ENCODE data around the gene MX2. TPM values are rescaled to one million over a fixed set of nuclear protein-coding genes. Genes with fewer than 3 reads are reported as not detected.

MX2 gene
- total RNA-seq, 1 donor from 2014 or later: 5.4 TPM

DNA sequence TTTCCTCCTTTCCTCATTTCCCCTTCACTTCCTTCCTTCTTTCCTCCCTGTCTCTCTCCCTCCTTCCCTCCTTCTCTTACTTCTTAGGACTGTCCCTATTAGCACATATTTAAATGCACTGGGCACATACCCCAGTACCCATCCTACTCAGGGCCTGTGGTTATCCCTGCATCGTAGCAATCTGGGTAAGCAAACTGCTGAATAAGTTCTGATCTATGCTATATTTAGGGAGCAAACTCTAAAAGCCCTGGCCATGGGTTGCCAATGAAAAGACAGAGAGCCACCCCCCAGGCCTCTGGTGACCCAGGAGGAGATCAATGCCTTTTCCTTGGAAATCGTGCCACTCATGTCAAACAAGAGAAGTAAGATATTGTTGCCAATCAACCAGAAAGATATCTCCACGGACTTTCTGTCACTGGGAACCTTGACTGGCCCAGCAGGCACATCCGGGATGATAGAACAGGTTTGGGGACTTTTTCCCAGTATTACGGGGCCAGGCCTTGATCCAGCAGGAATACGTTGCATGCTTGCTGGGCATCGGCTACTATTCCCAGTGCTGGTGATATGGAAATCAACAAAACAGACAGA lies 39.8 kb upstream of the MX2 start:
- Mint-ChIP-seq H3K27ac (ENCODE audit: unreplicated experiment) (no peak overlapping the region), H3K27me3 (ENCODE audit: unreplicated experiment) (peaks cover 10% of the 10 kb centered on the region), H3K4me1 (ENCODE audit: unreplicated experiment) (peaks cover 4% of the 10 kb centered on the region), H3K9me3 (ENCODE audit: unreplicated experiment) (no peaks in the 10 kb centered on the region), H3K4me3 (ENCODE audit: unreplicated experiment) (no peak overlapping the region), H3K36me3 (ENCODE audit: low read depth, unreplicated experiment) (peaks cover 3% of the 10 kb centered on the region)
- no peak for DNase-seq (ENCODE audit: low spot score)
- no peak for TF ChIP-seq CTCF (IDR thresholded peaks at IDR 0.05; ENCODE audit: unreplicated experiment)

- Mint-ChIP-seq H3K9me3 (ENCODE audit: unreplicated experiment) (no peaks in the 10 kb centered on the region), H3K4me3 (ENCODE audit: unreplicated experiment) (no peak overlapping the region)
Observed at GRCh38 chr21:41322496-41323382, 39.1 kb upstream of the MX2 start.

DNA sequence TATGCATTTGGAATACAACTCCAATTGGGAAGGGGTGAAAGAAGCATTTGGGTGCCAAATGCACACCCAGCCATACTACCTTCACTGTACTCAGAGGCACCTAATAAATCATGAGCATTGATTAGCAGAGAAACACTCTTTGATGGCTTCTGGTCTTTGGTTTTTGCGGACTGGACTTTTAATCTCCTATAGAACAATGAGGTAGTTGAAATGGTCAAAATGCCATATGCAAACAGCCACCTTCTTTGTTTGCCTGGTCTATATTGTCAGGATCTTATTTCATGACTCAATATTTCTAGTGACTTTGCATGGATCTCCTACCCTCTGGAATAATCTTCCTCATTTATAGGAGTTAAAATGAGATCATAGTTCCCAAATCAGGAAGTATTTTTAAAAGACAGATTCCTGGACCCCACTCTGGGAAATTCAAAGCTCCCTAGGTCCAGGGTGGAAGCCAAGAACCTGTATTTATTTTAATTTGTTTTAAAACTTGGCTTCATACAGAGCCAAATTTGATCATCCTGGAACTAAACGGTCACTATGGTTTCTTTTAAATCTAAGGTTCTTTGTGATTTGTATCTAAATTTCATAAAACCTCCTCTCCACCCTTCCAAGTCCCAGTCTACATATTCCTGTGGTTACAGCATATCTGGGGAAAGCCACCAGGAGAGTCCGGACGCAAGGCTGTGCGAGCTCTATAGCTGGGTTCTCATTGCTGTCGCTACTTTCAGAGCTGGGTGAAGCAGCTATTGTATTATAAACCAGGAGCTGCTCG lies 36.5 kb upstream of the MX2 start:
- Mint-ChIP-seq H3K4me1 (ENCODE audit: unreplicated experiment) (peaks cover 4% of the 10 kb centered on the region), H3K27ac (ENCODE audit: unreplicated experiment) (no peak overlapping the region), H3K4me3 (ENCODE audit: unreplicated experiment) (no peak overlapping the region), H3K9me3 (ENCODE audit: unreplicated experiment) (no peaks in the 10 kb centered on the region), H3K36me3 (ENCODE audit: low read depth, unreplicated experiment) (no peaks in the 10 kb centered on the region), H3K27me3 (ENCODE audit: unreplicated experiment) (peaks cover 3% of the 10 kb centered on the region)
- DNase-seq (ENCODE audit: low spot score): no peak
- no peak for TF ChIP-seq CTCF (IDR thresholded peaks at IDR 0.05; ENCODE audit: unreplicated experiment)

More at GRCh38 chr21:41322496-41323382, 39.1 kb upstream of the MX2 start:
- Mint-ChIP-seq H3K36me3 (ENCODE audit: low read depth, unreplicated experiment) (no peaks in the 10 kb centered on the region), H3K4me1 (ENCODE audit: unreplicated experiment) (peaks cover 4% of the 10 kb centered on the region), H3K27me3 (ENCODE audit: unreplicated experiment) (peaks cover 5% of the 10 kb centered on the region), H3K27ac (ENCODE audit: unreplicated experiment) (no peak overlapping the region)
- TF ChIP-seq CTCF (IDR thresholded peaks at IDR 0.05; ENCODE audit: unreplicated experiment): no peak
- no peak for DNase-seq (ENCODE audit: low spot score)

DNA sequence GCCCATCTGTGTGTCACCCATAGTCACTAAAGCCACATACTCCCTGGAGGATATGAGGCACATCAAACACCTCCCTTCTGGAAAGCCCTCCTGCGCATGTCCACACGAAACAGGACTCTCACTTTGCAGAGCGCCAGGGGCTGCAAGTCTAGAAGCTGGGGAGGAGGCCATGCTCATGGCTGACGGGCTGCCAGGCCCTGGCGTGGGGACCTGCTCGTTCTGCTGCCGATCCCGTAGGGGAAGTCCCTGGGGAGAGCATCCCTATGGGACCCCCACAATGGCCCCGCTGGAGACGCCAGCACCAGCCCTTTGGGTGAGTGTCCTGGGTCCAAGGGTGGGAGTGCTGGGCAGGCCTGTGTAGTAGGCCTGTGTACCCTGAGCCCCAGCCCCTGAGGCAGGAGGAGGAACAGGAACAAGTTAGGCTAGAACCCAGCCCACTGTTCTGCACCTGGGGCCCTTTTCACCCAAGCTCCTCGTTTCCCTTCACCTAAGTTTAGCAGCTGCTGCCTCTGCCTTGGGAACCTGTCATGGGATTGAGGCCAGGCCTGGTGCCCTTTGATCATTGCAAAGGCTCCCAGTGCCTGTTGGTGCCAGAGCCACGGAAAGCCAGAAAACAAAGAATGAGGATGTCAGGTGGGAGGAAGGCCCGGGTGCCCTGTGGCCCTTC lies 35.3 kb upstream of the MX2 start:
- Mint-ChIP-seq H3K27me3 (ENCODE audit: unreplicated experiment) (peaks cover 1% of the 10 kb centered on the region), H3K36me3 (ENCODE audit: low read depth, unreplicated experiment) (no peaks in the 10 kb centered on the region), H3K4me3 (ENCODE audit: unreplicated experiment) (no peak overlapping the region), H3K9me3 (ENCODE audit: unreplicated experiment) (no peaks in the 10 kb centered on the region), H3K4me1 (ENCODE audit: unreplicated experiment) (peaks cover 4% of the 10 kb centered on the region), H3K27ac (ENCODE audit: unreplicated experiment) (no peak overlapping the region)
- TF ChIP-seq CTCF (IDR thresholded peaks at IDR 0.05; ENCODE audit: unreplicated experiment): no peak
- DNase-seq (ENCODE audit: low spot score): no peak

All from endothelial cell (in vitro differentiated cells).